OCI-LY7 (cell line): Measurements from ENCODE around the gene AHCY. TPM values are rescaled to one million over a fixed set of nuclear protein-coding genes. Genes with fewer than 3 reads are reported as not detected.

Experiments
- BruUV-seq: library from RNA; stranded (reverse); fragments of 400-500 nt; replicated peaks from 2 replicates; lab custom pipeline; 2021; lab: Mats Ljungman, UMichigan
- CTCF ChIA-PET: fragments of 300-600 bp; sonication (Branson Sonifier 250); formaldehyde crosslinking; loops from one replicate; lab custom pipeline; 2022; ENCODE audit warnings: antibody characterized with exemption; ENCODE audit not compliant: unreplicated experiment; lab: Charles Lee
- POLR2A ChIA-PET: fragments of 300-600 bp; sonication (Branson Sonifier 250); formaldehyde crosslinking; loops from one replicate; lab custom pipeline; 2022; ENCODE audit warnings: antibody characterized with exemption; lab: Charles Lee
- DNase-seq: peaks from one replicate; pipeline ENCODE4 v3.0.0-alpha.2; 2015; ENCODE audit warnings: low spot score
- H2AFZ ChIP-seq: fragments of 200-600 bp; sonication (generic), shearing (Covaris generic); 2 replicates; pipeline ENCODE4 v1.6.1; 2014; ENCODE audit warnings: mild to moderate bottlenecking, antibody characterized with exemption, low read length, moderate library complexity
- H3K27ac ChIP-seq: fragments of 200-600 bp; sonication (generic); 2 replicates; pipeline ENCODE4 v1.5.1; 2014; ENCODE audit warnings: mixed run types, low read depth, mild to moderate bottlenecking, moderate library complexity, low read length, inconsistent platforms; ENCODE audit not compliant: poor library complexity, severe bottlenecking
- H3K36me3 ChIP-seq: fragments of 200-600 bp; sonication (generic); 2 replicates; pipeline ENCODE4 v1.6.1; 2014; ENCODE audit warnings: mild to moderate bottlenecking, antibody characterized with exemption, low read length, moderate library complexity, mixed read lengths; ENCODE audit not compliant: insufficient read depth
- H3K4me1 ChIP-seq: fragments of 200-600 bp; sonication (generic); 2 replicates; pipeline ENCODE4 v1.5.1; 2014; ENCODE audit warnings: mild to moderate bottlenecking, low read length; ENCODE audit not compliant: insufficient read depth, poor library complexity, severe bottlenecking
- H3K4me2 ChIP-seq: fragments of 200-600 bp; sonication (generic); 2 replicates; pipeline ENCODE4 v1.6.1; 2014; ENCODE audit warnings: mild to moderate bottlenecking, low read length
- H3K4me3 ChIP-seq: fragments of 200-600 bp; sonication (generic); 2 replicates; pipeline ENCODE4 v1.5.1; 2014; ENCODE audit warnings: mild to moderate bottlenecking, low read depth, low read length; ENCODE audit not compliant: poor library complexity, severe bottlenecking
- H3K79me2 ChIP-seq: fragments of 200-600 bp; sonication (generic); 2 replicates; pipeline ENCODE4 v1.6.1; 2016; ENCODE audit warnings: low read depth, mild to moderate bottlenecking, low read length, moderate library complexity, mixed read lengths; ENCODE audit not compliant: insufficient read depth
- H3K9me2 ChIP-seq: fragments of 200-600 bp; sonication (generic); 2 replicates; pipeline ENCODE4 v1.6.1; 2016; ENCODE audit warnings: mild to moderate bottlenecking, low read length, mixed read lengths; ENCODE audit not compliant: insufficient read depth
- H3K9me3 ChIP-seq: fragments of 200-600 bp; sonication (generic); 2 replicates; pipeline ENCODE4 v1.6.1; 2014; ENCODE audit warnings: mild to moderate bottlenecking, mixed run types, low read length, mixed read lengths
- H4K20me1 ChIP-seq: fragments of 200-600 bp; sonication (generic); 2 replicates; pipeline ENCODE4 v1.6.1; 2014; ENCODE audit warnings: mild to moderate bottlenecking, antibody characterized with exemption, low read length, moderate library complexity, mixed read lengths; ENCODE audit not compliant: insufficient read depth
- CTCF ChIP-seq: fragments of 200-600 bp; sonication (generic); conservative IDR thresholded peaks from 2 replicates; pipeline ENCODE4 v1.5.1; 2014; ENCODE audit warnings: mild to moderate bottlenecking, antibody characterized with exemption, low read length, moderate library complexity, mixed read lengths
- EZH2phosphoT487 ChIP-seq: fragments of 200-600 bp; sonication (generic); IDR thresholded peaks from 2 replicates; pipeline ENCODE4 v1.6.1; 2018; ENCODE audit warnings: low read depth, borderline replicate concordance, mild to moderate bottlenecking, mixed run types, antibody characterized with exemption, low read length, moderate library complexity, mixed read lengths
- intact Hi-C: fragments of 100-400 bp; cut with micrococcal nuclease; formaldehyde crosslinking; loops from one replicate; pipeline ENCODE4 v1.10.0; 2022; ENCODE audit not compliant: unreplicated experiment
- small RNA-seq: library from RNA; depleted of rRNA; stranded (forward); fragments of <200 nt; gene quantifications from one replicate; pipeline ENCODE3, GENCODE V24; 2014
- total RNA-seq, 2 experiments: library from RNA; depleted of rRNA in 1 of 2; stranded (reverse); fragments of >200 nt in 1 of 2; shearing (Covaris generic) in 1 of 2; gene quantifications; 2 replicates each; pipeline ENCODE4 v1.2.3, GENCODE V29; 2014 to 2022

Gene AHCY
- total RNA-seq, 2 experiments from 2014 or later: 133 to 218 TPM

DNA sequence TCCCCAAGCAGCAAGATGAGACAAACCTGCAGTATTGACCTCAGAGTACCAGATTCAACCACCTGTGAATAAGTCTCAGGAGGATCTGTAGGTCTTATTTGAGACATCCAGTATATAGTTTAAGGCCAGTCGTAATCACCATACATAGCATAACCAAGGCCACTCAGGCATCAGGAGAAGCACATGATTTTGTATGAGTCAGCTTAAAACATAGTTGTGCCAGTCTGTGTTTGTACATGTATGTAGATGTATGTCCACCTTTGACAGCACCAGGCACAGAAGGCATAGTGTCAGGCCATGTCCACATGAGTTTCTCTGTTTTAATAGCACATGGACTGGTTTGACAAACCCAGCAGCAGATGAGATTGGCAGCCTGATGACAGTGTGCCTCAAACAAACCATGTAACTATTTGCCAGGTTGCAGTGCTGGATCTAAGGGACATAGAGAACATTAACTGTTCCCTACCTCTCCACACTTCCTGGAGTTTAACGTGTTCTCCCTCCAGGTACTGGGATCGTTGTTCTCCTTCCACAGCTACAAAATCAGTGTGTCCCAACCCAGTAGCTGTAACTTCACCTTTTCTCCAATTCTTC, 70.6 kb downstream of the AHCY start:
- CTCF ChIA-PET: no interaction called here
- H3K9me3 ChIP-seq: peaks cover 16% of the 10 kb centered on the region
- H2AFZ ChIP-seq: no peak overlapping the region
- H3K36me3 ChIP-seq: no peaks in the 10 kb centered on the region; the same call in 1 of the 2 replicates
- intact Hi-C loops: no loop called here
- no peaks in the 10 kb centered on the region for H3K9me2 ChIP-seq
- no peak overlapping the region for H3K4me3 ChIP-seq
- POLR2A ChIA-PET: interaction anchor here (0.6 kb wide), 1 partner anchor 1095 kb away, joined by 3 read pairs; no protein-coding TSS in a partner anchor
- H3K4me2 ChIP-seq: no peak overlapping the region
- no peaks in the 10 kb centered on the region for H4K20me1 ChIP-seq
- H3K4me1 ChIP-seq: no peaks in the 10 kb centered on the region
- H3K79me2 ChIP-seq: no peaks in the 10 kb centered on the region
- H3K27ac ChIP-seq: no peak overlapping the region
- no TSS peak for BruUV-seq
- no peak for DNase-seq
- no peak for TF ChIP-seq EZH2phosphoT487
- no peak for TF ChIP-seq CTCF

DNA sequence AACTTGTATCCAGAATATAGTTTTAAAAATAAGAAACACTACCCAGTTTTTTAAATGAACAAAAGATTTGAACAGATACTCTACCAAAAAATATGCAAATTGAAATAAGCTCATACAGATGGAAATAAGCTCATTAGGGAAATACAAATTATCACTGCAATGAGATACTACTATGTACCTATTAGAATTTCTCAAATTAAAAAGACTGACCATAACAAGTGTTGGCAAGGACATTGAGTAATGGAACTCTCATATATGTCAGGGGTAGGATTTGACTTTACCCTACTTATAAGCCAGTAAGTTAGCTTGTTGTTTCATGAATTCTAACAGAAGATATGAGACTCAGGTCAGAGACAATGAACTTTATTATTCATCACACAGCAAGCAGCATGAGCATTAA, 71.5 kb downstream of the AHCY start:
- TF ChIP-seq CTCF (no peak), EZH2phosphoT487 (no peak)
- Histone ChIP-seq H4K20me1 (no peaks in the 10 kb centered on the region), H3K4me2 (no peak overlapping the region), H3K9me2 (no peaks in the 10 kb centered on the region), H3K4me3 (no peak overlapping the region), H2AFZ (no peak overlapping the region), H3K4me1 (no peaks in the 10 kb centered on the region), H3K27ac (no peak overlapping the region), H3K9me3 (0 out of 2 replicates have a peak, but pooled peaks cover 8% of the 10 kb centered on the region), H3K36me3 (no peaks in the 10 kb centered on the region), H3K79me2 (no peaks in the 10 kb centered on the region)
- no TSS peak for BruUV-seq
- ChIA-PET POLR2A (interaction anchor here (0.7 kb wide), 1 partner anchor 15 kb away, joined by 3 read pairs; no protein-coding TSS in a partner anchor), CTCF (no interaction called here)
- no peak for DNase-seq
- intact Hi-C loops: no loop called here

Small RNA genes within 50 kb of the gene (small RNA-seq; reads per million reads assigned to genes)
- gene AL356299.1: not detected

Other genes with a start within 250 kb of the AHCY start
- 104 and 112 TPM in 2 replicates for gene EIF2S2, start 191.1 kb downstream of the AHCY start, total RNA-seq (2014; rRNA removed; shearing (Covaris generic))
- 130 and 140 TPM in 2 replicates for gene EIF2S2, start 191.1 kb downstream of the AHCY start, total RNA-seq (2022)
- gene ASIP, start 61.9 kb downstream of the AHCY start, total RNA-seq (2014; rRNA removed; shearing (Covaris generic)): 0.32 TPM in 1 of 2 replicates, not detected in the other
- 0.70 and 0.82 TPM in 2 replicates for gene ASIP, start 61.9 kb downstream of the AHCY start, total RNA-seq (2022)
- 19.3 and 26.1 TPM in 2 replicates for gene ITCH, start 59.9 kb upstream of the AHCY start, total RNA-seq (2014; rRNA removed; shearing (Covaris generic))
- 32.2 and 36.8 TPM in 2 replicates for gene ITCH, start 59.9 kb upstream of the AHCY start, total RNA-seq (2022)
- gene DYNLRB1, start 213.1 kb upstream of the AHCY start, total RNA-seq (2014; rRNA removed; shearing (Covaris generic)): 128 and 155 TPM in 2 replicates
- 94.2 and 99.8 TPM in 2 replicates for gene DYNLRB1, start 213.1 kb upstream of the AHCY start, total RNA-seq (2022)